NCI-H82 (cell line): ENCODE results near the gene PARP2.

ENCODE experiments used
- DNase-seq: peaks from one replicate; lab custom pipeline; 2025; lab: John Stamatoyannopoulos, UW

The PARP2 gene, protein sequence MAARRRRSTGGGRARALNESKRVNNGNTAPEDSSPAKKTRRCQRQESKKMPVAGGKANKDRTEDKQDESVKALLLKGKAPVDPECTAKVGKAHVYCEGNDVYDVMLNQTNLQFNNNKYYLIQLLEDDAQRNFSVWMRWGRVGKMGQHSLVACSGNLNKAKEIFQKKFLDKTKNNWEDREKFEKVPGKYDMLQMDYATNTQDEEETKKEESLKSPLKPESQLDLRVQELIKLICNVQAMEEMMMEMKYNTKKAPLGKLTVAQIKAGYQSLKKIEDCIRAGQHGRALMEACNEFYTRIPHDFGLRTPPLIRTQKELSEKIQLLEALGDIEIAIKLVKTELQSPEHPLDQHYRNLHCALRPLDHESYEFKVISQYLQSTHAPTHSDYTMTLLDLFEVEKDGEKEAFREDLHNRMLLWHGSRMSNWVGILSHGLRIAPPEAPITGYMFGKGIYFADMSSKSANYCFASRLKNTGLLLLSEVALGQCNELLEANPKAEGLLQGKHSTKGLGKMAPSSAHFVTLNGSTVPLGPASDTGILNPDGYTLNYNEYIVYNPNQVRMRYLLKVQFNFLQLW

DNA sequence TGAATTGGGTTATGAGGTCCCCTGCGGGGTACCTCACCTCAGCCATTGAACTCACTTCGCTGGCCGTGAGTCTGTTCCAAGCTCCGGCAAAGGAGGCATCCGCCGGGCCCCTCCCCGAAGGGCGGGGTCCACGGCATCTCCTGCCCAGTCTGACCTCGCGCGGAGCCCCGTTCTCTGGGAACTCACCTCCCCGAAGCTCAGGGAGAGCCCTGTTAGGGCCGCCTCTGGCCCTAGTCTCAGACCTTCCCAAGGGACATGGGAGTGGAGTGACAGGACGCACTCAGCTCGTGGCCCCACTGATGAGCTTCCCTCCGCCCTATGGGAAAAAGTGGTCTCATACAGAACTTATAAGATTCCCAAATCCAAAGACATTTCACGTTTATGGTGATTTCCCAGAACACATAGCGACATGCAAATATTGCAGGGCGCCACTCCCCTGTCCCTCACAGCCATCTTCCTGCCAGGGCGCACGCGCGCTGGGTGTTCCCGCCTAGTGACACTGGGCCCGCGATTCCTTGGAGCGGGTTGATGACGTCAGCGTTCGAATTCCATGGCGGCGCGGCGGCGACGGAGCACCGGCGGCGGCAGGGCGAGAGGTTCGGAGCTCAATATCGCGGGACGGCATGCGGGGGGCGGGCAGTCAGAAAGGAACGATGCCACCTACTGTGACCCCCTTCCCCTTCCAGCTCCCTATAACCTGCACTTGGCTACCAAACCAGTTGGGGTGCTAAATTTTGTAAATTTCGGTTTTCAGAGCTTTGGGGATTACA lies at the start of gene PARP2:
TSS of gene PARP2 (plus strand) at position 544 of the 770 bp plus-strand sequence. CDS start at position 551, 7 bp downstream.
- DNase-seq, result peak; percentile 100

DNA sequence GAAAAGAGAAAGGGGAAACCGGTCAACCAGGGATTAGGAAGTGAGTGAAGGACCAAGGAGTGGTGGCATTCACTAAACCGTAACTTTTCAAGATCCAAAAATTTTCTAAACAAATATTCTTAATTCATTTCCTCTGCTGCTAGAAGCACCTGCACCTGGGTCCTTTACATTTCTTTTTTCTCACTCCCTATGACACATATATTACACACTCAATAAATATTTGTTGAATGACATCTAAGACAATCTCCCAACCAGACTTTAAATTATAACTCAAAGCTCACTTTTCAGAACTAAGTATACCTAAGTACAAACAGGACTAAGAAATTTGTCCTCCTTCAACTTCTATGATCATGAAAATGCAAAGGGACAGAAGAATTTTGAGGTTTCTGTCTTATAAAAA lies 48.8 kb upstream of the PARP2 start:
- DNase-seq, result no peak

DNA sequence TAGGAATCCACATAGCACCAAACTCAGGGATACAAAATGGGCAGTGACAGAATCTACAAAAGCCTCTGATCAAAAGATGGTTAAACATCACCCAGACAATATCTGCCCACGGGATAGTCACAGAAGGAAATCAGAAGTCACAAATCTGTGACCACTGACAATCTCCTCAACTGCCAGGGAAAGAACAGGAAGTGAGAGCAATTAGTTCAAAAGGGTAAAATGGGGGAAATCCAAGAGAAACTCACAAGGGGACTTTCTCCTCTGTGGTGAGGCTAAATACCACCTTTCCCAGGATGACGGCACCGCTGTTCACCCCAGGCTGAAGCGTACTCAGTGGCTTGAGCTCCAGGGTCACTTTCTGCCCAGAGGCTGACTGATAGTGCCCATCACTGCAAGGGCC lies 48.4 kb upstream of the PARP2 start:
- DNase-seq, result no peak

- DNase-seq, result no peak
Measured at GRCh38 chr14:20302042-20302755, 41.2 kb upstream of the PARP2 start.

- DNase-seq, result peak; percentile 82
Measured at GRCh38 chr14:20305265-20306078, 38.0 kb upstream of the PARP2 start, which contains the start of gene TTC5. Gene TTC5 (minus strand): TSS chr14:20305951. CDS start chr14:20305937, 14 bp downstream.

GRCh38 chr14:20306079-20306423 lies 37.4 kb upstream of the PARP2 start:
- DNase-seq, result no peak

DNA sequence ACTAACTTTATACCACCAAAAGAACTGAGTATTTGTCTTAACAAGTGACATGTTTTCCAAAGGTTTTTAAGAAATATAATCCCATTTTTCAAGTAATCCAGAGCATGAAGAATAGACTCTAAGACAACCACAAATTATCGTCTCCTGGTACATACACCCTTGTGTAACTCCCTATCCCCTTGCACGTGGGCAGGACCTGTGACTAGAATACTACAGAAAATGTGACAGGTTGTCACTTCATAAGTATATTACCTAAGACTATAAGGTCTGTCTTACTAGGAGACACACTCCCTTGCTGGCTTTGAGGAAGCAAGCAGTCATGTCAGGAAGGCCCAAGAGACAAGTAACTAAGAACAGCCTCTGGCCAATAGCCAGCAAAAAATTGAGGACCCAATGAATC lies 29.4 kb upstream of the PARP2 start:
- DNase-seq, result no peak

GRCh38 chr14:20317720-20318119 lies 25.7 kb upstream of the PARP2 start:
- no peak for DNase-seq

GRCh38 chr14:20327005-20327869 lies 16.2 kb upstream of the PARP2 start:
- peak; percentile 76 for DNase-seq

DNA sequence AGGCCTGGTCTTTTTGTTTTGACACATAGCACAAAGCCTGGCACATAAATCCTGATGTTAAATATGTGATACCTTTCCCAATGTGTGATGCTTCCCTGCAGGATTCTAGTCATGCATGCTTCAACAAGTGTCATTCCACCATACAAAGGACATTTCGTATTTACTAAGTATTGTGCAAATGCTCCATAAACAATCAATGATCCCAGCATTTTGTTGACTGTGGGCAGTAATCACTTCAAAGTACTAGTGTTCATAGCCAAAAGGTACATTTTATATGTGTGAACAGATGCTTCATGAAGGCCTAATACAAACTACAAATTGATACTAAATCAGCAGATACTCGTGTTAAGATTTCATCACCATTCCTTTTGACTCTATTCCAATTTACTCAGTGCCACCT lies 14.7 kb upstream of the PARP2 start:
- DNase-seq, result no peak

DNA sequence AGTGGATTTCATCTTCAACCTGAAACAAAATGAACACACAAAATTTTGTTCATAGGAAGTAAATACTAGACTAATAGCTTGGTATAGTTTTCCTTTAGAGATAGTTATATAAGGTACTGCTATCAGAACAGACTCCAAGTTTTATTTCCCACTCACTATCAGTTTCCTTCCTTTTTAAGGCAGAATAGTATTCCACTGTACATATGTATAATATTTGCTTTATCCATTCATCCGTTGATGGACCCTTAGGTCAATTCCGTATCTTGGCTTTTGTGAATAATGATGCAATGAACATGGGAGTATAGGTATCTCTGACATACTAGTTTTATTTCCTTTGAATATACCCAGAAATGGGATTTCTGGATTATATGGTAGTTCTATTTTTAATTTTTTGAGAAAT lies 14.1 kb upstream of the PARP2 start:
- DNase-seq, result no peak

GRCh38 chr14:20331053-20331613 lies 12.3 kb upstream of the PARP2 start:
- peak; percentile 10 for DNase-seq

DNA sequence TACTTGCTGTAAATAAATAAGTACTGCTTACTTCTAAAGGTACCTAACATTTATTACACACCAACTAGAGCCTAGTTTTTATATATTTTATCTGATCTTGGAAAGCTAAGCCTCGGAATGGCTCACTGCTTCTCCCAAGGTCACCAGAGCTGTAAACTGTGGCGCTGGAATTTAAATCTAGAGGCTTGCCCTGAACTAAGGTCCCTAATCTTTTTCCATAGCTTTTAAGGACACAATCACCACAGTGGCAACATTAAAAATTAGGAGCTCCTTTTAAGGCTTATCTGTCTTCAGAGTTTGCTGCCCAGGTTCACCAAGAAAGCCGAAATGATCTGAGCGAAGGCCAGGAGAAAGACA lies 11.0 kb upstream of the PARP2 start:
- peak; percentile 48 for DNase-seq

DNA sequence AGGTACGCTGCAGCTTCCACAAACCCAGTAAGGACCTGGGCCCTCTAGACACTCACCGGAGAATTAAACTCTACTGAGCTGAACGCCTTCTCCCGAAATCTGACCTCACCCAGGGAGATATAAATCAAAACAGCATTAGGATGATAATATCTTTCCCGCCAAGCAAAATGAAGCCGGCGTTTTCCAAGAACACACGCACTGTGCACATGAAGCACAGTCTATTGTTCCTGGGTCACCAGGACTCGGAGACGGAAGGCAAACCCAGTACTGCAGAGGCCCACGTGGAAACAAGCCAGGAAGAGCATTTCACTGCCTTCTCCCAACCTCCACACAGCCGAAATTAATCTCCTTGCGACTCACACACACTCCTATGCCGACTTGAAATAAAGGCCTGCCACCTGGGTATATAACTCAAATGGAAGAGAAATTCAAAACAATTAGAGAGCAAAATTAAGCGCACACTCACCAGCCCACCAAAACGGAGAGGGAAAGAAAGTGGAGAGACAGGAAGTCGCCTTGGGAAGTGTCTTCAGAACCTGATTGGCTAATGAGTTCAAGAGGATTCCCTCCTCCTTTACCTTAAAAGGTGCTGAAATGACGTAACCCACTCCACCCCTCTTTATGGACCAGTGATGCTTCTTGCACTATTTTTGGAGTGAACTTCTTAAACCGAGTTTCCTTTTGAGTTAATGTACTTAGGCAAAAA lies 10.5 kb upstream of the PARP2 start, which contains the start of gene CCNB1IP1:
TSS of gene CCNB1IP1 (minus strand) at position 492 of the 706 bp plus-strand sequence. CDS start 16,756 bp downstream, outside the sequence.
- DNase-seq, result peak; percentile 94

DNA sequence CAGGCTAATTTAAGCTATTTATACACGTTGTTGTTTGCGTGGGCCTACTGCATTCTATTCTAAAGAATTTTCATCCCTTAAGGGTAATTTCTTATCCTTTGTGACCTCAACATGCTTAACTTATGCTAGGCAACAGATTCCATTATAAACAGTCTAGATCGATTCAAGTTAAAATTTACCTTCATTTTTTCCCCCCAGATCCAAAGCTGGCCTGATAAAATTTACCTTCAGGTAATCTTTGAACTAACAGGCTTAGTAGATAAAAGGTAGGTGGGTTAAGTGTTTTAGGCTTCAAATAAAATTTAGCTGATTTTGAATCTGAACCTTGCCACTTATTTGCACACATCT lies 10.0 kb upstream of the PARP2 start:
- no peak for DNase-seq

DNA sequence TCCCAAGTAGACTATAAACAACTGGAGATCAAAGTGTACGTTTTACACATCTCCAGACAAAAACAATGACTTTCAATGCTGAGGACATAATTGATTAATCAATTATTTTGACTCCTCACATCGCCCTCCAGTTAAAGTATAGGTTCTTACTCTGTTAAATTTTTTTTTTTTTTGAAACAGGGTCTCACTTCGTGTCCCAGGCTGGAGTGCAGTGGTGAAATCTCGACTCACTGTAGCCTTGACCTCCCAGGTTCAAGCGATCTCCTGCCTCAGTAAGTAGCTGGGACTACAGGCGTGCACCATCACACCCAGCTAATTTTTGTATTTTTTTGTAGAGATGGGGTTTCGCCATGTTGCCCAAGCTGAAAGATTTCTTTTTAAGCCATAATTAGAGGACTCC lies 9.4 kb upstream of the PARP2 start:
- no peak for DNase-seq

DNA sequence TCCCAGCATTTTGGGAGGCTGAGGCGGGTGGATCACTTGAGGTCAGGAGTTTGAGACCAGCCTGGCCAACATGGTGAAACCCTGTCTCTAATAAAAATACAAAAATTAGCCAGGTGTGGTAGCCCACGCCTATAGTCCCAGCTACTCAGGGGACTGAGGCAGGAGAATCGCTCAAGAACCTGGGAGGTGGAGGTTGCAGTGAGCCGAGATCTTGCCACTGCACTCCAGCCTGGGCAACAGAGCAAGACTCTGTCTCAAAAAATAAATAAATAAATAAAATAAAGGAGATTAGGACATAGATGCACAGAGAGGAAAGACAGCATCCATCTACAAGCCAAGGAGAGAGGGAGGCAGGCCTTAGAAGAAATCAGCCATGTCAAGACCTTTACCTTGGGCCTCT lies 2.4 kb upstream of the PARP2 start:
- DNase-seq, result peak; percentile 33

DNA sequence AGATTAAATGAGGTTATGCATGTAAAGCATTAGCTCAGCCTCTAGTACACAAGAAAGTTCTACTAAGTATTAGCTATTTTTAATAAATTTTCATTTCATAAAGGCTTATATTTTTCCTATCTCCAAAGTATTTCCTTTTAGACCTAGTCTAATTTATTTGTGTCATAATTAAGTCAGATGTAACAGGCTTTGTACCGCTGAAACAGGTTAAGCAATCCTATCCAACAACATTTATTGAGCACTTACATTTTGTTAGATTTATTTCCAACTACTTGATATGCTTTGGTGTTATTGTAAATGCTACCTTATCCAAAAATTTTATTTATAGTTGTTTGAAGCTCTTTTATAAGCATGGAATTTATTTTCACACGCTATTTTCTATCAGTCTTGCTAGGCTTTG lies 1.8 kb upstream of the PARP2 start:
- no peak for DNase-seq

DNA sequence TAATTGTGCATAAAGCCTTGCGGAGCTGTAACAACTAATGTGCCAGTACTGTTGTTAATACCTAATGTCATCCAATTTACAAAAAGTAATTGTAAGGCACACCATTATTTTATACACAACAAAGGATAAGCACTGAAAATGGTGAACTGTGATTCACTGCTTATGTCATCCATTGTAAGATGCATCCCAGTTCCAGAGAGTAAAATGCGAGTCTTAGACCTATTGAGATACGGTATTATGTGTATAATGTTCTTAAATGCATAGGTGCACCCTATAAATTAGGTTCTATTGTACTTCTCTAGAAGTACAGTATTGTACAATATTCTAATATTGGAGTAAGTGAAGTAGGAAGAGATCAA lies 406 bp downstream of the PARP2 start:
- peak; percentile 42 for DNase-seq

GRCh38 chr14:20345366-20345765 lies 1.9 kb downstream of the PARP2 start:
- DNase-seq, result no peak
